ENCODE results near the gene STK32A. TPM values are rescaled to one million over a fixed set of nuclear protein-coding genes. Genes with fewer than 3 reads are reported as not detected.
A peak's percentile ranks its signal among the peaks of the same experiment; 100 is the strongest.

The STK32A gene
- total RNA-seq, 4 donors from 2014 or later: 5.1 to 27.4 (median 7.0) TPM

DNA sequence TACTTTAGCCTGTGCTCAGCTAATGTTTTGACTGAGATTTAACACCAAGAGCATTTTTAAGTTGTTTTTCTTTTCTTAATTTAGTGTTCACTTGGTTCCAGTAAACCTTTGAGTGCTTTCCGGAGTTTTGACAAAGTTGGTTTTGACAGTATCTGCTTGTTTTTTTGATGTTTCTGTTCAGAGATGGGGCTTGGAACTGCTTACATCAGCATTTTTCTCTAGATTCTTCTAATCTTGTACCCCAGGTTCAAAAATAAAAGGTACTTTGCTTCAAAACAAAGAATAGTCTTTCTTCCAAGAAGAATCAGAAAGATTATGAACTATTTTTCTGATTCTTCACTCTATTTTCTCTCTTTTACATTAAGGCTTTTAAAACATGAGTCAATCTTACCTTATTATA is 142.9 kb downstream of the STK32A start:
- H3K36me3 ChIP-seq: no peaks in the 10 kb centered on the region
- WGBS: 80% methylated on average over 1 of the region's 1 CpG
- DNase-seq (ENCODE audit: low spot score in 2 of 2): no peak
- no peaks in the 10 kb centered on the region for H3K9me3 ChIP-seq
- H3K27ac ChIP-seq: no peak overlapping the region
- H3K27me3 ChIP-seq: no peaks in the 10 kb centered on the region
- no peak overlapping the region for H3K4me3 ChIP-seq
- no peaks in the 10 kb centered on the region for H3K4me1 ChIP-seq
- TF ChIP-seq POLR2AphosphoS5 (IDR thresholded peaks at IDR 0.05): no peak
- TF ChIP-seq, protein P1, sequence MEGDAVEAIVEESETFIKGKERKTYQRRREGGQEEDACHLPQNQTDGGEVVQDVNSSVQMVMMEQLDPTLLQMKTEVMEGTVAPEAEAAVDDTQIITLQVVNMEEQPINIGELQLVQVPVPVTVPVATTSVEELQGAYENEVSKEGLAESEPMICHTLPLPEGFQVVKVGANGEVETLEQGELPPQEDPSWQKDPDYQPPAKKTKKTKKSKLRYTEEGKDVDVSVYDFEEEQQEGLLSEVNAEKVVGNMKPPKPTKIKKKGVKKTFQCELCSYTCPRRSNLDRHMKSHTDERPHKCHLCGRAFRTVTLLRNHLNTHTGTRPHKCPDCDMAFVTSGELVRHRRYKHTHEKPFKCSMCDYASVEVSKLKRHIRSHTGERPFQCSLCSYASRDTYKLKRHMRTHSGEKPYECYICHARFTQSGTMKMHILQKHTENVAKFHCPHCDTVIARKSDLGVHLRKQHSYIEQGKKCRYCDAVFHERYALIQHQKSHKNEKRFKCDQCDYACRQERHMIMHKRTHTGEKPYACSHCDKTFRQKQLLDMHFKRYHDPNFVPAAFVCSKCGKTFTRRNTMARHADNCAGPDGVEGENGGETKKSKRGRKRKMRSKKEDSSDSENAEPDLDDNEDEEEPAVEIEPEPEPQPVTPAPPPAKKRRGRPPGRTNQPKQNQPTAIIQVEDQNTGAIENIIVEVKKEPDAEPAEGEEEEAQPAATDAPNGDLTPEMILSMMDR (IDR thresholded peaks at IDR 0.05): no peak
- TF ChIP-seq EP300 (IDR thresholded peaks at IDR 0.05): no peak
- no peak for TF ChIP-seq POLR2A (IDR thresholded peaks at IDR 0.05)

DNA sequence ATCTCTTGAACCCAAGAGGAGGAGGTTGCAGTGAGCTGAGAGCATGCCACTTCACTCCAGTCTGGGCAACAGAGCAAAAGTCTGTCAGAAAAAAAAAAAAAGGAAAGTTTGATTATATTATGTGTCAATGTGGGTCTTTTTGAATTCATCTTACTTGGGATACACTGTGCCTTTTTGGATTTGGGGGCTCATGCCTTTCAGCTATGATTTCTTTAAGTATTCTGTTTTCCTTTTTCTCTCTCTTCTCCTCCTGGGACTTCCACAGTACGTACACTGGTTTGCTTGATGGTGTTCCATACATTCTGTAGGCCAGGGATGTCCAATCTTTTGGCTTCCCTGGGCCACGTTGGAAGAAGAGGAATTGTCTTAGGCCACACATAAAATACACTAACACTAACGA is 146.7 kb downstream of the STK32A start:
- Histone ChIP-seq H3K27ac (no peak overlapping the region), H3K4me3 (no peak overlapping the region), H3K4me1 (no peaks in the 10 kb centered on the region), H3K9me3 (no peaks in the 10 kb centered on the region), H3K36me3 (no peaks in the 10 kb centered on the region), H3K27me3 (no peaks in the 10 kb centered on the region)
- WGBS: 87% methylated on average over 3 of the region's 3 CpGs
- no peak for TF ChIP-seq POLR2AphosphoS5 (IDR thresholded peaks at IDR 0.05)
- no peak for TF ChIP-seq EP300 (IDR thresholded peaks at IDR 0.05)
- TF ChIP-seq, protein P1 (IDR thresholded peaks at IDR 0.05): no peak
- TF ChIP-seq POLR2A (IDR thresholded peaks at IDR 0.05): no peak
- no peak for DNase-seq (ENCODE audit: low spot score in 2 of 2)

DNA sequence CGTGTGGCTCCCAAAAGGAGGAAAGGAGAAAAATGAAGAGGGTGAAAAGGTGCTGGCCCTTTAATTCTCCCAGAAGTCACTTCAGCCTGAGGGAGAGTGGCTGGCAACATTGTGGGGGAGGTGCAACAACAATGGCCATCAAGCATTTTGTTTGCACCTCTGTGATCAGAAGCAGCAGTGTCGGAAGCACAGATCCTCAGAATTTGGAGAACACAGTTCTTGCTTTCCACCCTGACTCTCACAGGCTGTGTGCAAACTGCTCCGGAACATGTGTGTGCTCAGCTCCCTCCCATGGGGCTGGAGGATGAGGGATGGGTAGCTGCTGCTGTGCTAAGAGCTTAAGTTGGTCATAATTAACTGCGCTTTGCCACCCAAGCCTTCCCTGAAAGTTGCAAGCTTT is 147.9 kb downstream of the STK32A start:
- Histone ChIP-seq H3K36me3 (no peaks in the 10 kb centered on the region), H3K4me1 (no peaks in the 10 kb centered on the region), H3K27ac (peak overlapping the region; percentile 27), H3K9me3 (no peaks in the 10 kb centered on the region), H3K27me3 (no peaks in the 10 kb centered on the region), H3K4me3 (peak overlapping the region; percentile 24)
- no peak for DNase-seq (ENCODE audit: low spot score in 2 of 2)
- WGBS: 44% methylated on average over 4 of the region's 4 CpGs
- TF ChIP-seq EP300 (IDR thresholded peaks at IDR 0.05) (no peak), POLR2AphosphoS5 (IDR thresholded peaks at IDR 0.05) (no peak), POLR2A (IDR thresholded peaks at IDR 0.05) (no peak)

DNA sequence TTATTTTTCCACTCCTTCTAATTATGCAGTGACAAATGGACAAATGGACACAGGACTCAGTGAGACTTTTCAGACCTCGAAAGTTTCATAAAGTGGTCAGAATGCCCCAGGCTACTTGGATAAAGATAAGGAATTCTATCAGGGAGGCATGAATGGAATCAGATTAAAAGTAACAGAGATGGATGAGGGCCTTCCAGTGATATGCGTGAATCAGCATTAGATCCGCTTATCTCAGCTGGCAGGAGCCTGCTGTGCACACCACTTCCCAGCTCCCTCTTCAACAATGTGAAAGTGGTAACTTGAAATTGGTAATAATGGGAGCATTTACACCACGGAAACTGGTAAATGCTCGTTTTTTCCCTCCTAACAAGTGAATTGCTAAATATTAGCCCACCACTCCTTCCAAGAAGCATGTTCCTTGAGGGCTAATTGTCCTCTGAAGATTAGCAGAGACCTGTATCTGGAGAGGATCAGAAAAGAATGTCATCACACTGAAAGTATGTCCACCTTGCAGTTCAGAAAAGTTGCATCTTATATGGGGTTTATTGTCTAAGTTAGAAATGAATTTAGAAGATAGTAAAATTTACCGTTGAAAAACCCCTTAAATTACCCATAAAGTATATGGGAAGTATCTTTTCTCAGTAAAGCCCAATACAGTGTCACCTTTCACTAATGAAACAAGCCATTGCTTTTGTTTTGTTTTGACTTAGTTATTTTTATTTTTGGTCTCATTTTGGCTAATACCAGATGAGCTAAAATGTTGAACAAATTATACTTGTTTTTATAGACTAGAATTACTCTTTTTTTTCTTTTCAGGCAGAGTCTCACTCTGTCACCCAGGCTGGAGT is 149.7 kb downstream of the STK32A start:
- no peaks in the 10 kb centered on the region for H3K9me3 ChIP-seq
- H3K27ac ChIP-seq: no peak overlapping the region
- no peak overlapping the region for H3K4me3 ChIP-seq
- no peaks in the 10 kb centered on the region for H3K27me3 ChIP-seq
- TF ChIP-seq POLR2A (IDR thresholded peaks at IDR 0.05) (no peak), EP300 (IDR thresholded peaks at IDR 0.05) (no peak), POLR2AphosphoS5 (IDR thresholded peaks at IDR 0.05) (no peak)
- TF ChIP-seq, protein P1 (IDR thresholded peaks at IDR 0.05): no peak
- no peaks in the 10 kb centered on the region for H3K4me1 ChIP-seq
- no peak for DNase-seq (ENCODE audit: low spot score in 2 of 2)
- no peaks in the 10 kb centered on the region for H3K36me3 ChIP-seq
- 74% methylated on average over 6 of the region's 6 CpGs for WGBS

DNA sequence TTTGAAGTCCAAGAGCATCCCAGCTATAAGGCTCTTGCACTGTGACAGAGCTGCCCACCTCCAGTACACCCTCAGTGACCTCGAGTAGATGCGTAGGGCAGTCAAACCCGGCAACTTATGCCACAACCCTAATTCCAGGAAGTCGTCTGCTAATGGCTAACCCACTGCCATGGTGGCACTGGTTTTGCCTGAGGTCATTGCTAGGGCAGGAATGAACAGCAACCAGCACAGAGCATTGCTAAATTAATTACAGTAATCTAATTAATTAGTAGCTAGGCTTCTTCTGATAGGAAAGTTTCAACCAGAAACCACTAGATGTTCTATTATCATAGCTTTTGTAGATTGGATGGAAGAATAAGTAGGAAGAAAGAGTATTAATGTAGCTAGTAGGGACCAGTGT is 152.3 kb downstream of the STK32A start:
- Histone ChIP-seq H3K27me3 (no peaks in the 10 kb centered on the region), H3K4me1 (no peaks in the 10 kb centered on the region), H3K36me3 (no peaks in the 10 kb centered on the region), H3K4me3 (no peak overlapping the region), H3K9me3 (no peaks in the 10 kb centered on the region), H3K27ac (no peak overlapping the region)
- TF ChIP-seq POLR2A (IDR thresholded peaks at IDR 0.05) (no peak), POLR2AphosphoS5 (IDR thresholded peaks at IDR 0.05) (no peak), EP300 (IDR thresholded peaks at IDR 0.05) (no peak)
- TF ChIP-seq, protein P1 (IDR thresholded peaks at IDR 0.05): no peak
- DNase-seq (ENCODE audit: low spot score in 2 of 2): no peak
- WGBS: 73% methylated on average over 4 of the region's 4 CpGs
